VCaP (cell line): Measurements from ENCODE around the gene VN1R5.
"Not testable (repeated sequence)": the region's sequence is repeated elsewhere in the genome, so short reads cannot be mapped to it uniquely, and the experiment has no call there.

Source experiments
- H3K27ac ChIP-seq: fragments of 450-650 bp; 2 replicates; pipeline ENCODE4 v1.5.1; 2017
- TF ChIP-seq, protein P1 (sequence below): fragments of 450-650 bp; conservative IDR thresholded peaks from 2 replicates; pipeline ENCODE4 v1.5.1; 2017; ENCODE audit warnings: mild to moderate bottlenecking, moderate library complexity

VN1R5 gene

DNA sequence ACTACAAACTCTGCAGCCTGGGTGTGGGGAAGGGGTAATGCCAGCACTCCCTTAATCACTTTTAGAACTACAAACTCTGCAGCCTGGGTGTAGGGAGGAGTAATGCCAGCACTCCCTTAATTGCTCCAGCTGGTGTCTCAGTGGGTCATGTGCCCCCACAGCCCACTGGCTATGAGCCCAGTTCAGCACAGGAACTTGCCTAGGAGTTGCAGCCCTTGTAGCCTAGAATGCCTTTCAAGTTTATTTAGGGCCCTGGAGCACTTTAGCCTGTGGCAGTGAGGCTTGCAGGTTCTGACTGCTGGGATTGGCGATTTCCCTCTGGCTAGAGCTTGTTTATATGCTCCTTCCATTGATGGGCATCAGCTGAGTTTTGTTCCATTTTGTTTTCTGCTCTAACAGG lies 17.1 kb downstream of the VN1R5 start:
- H3K27ac ChIP-seq: no peak overlapping the region
- TF ChIP-seq, protein P1, sequence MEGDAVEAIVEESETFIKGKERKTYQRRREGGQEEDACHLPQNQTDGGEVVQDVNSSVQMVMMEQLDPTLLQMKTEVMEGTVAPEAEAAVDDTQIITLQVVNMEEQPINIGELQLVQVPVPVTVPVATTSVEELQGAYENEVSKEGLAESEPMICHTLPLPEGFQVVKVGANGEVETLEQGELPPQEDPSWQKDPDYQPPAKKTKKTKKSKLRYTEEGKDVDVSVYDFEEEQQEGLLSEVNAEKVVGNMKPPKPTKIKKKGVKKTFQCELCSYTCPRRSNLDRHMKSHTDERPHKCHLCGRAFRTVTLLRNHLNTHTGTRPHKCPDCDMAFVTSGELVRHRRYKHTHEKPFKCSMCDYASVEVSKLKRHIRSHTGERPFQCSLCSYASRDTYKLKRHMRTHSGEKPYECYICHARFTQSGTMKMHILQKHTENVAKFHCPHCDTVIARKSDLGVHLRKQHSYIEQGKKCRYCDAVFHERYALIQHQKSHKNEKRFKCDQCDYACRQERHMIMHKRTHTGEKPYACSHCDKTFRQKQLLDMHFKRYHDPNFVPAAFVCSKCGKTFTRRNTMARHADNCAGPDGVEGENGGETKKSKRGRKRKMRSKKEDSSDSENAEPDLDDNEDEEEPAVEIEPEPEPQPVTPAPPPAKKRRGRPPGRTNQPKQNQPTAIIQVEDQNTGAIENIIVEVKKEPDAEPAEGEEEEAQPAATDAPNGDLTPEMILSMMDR: no peak

DNA sequence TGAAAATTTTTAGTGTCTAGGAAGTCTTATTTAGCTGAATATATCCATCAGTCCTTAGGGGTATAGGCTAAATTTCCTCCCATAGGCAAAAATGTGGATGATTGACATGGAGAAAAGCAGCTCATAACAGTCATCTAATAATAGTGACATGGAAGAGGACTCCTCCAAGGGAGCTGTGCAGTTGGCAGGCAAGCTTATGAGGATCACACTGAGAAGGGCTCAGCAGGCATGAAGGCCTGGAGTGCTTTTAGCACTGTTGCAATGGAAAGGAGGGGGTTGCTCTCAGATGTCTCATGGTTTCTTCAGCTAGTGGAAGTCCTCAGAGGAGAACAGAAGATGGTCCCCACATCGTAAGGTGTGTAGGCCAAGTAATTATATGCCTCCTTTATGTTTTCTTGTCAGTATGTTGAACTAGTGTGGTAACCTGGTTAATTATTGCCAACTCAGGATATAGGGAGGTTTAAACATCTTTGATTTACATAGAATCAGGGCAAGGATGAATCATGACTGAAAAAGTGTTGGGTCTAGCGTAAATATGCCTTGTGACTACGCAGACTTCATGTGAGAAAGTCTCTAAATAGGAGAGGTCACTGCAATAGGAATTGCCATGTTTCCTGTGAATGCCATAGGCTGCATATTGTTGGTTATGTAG lies 18.9 kb downstream of the VN1R5 start:
- no peak overlapping the region for H3K27ac ChIP-seq
- TF ChIP-seq, protein P1: no peak

DNA sequence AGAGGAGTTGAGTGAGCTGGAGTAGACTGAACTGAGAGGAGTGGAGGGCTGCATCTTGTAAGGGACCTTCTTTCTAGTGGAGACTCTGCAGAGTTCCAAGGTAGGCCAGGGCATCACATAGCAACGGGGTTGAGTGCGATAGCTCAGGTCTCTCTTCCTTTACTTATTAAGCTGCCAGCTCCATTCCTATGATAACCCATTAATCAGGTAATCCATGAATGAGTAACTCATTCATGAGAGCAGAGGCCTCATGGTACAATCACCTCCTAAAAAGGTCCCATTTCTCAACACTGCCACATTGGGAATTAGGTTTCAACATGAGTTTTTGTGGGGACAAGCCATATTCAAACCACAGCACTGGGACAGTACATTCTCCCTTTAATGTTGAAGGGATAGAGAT lies 21.3 kb downstream of the VN1R5 start:
- H3K27ac ChIP-seq: no peak overlapping the region
- TF ChIP-seq, protein P1: no peak

DNA sequence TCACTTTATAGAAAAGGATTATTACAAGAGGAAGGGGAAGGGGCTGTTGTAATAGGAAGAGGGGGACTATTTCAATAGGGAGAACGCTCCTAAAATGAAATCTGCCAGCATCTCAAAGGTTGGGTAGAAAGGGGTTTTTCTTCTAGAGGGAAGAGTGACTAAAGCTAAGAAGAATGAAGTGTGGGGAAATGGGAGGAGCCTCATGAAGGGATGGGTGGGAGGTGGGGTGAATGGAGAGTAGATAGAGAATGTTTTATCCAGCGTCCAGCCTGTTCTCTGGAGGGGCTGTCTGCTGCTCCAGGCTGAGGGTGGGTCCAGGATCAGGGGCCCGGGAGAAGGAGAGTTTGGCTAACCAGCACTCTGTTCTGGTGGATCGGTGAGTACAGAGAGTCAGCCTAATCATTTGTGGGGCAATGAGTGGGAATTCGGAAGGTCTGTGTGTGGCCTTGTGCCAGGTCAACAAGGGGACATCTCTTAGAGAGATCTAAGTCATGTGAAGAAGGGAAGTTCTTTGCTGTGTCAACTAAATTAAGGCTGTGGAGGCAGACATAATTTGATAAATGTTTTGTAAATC lies 25.2 kb downstream of the VN1R5 start:
- TF ChIP-seq, protein P1: no peak
- H3K27ac ChIP-seq: no peak overlapping the region

DNA sequence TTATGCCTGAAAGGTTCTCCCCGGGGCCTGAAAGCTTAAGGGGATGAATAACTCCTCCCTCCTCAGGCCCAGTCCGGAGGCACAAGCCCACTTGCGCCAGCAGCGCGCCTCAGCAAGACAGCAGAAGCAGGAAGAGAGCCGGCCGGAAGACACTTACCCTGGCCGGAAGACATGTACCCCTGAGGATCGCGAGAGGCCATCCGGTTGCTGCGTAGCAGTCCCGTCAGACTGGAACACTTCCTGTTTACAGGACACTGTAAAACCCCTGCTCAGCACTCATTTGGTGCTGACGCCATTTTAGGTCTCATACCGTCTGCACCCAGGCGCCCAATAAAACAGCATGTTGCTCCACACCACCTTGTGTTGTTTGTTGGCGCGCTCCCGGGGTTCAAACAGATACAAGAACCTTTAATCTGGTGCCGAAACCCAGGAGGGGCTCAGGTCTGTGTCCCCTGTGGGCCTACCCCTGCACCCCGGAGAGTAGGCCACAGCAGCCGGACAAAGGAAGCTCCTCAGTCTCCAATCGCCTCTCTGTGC lies 30.3 kb downstream of the VN1R5 start:
- H3K27ac ChIP-seq: no peak overlapping the region
- TF ChIP-seq, protein P1: no peak

DNA sequence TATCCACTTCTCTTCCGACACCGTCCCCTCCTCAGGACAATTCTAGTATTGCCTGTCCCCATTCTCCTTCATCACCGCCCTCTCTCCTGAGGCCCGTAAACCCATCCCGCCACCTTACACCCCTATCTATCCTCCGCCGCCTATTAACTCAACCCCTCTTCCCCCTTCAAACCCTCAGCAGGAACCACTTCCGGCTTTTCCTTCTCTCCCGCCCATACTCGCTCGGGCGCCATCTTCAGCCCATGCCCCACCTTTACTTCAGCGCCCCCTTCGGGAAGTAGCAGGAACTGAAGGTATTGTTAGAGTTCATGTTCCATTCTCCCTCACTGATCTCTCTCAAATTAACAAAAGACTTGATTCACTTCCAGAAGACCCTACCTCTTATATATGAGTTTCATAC lies 31.6 kb downstream of the VN1R5 start:
- TF ChIP-seq, protein P1: no peak
- no peak overlapping the region for H3K27ac ChIP-seq

DNA sequence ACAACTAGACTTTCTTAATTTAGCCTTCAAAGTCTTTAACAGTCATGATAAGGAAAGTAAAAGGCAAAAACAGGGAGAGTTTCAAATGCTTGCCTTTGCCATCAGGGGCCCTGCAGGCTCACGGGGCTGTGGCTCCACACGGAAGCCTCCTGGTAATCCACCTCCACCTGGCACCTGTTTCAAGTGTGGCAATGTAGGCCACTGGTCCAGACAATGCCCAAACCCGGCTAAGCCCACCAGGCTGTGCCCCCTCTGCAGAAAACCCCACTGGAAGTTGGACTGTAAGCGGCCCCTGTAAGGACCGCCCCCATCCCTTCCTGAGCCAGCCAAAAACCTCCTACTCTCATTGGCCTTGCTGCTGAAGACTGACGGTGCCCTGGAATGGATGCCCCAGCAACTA lies 32.5 kb downstream of the VN1R5 start:
- no peak overlapping the region for H3K27ac ChIP-seq
- TF ChIP-seq, protein P1: no peak

DNA sequence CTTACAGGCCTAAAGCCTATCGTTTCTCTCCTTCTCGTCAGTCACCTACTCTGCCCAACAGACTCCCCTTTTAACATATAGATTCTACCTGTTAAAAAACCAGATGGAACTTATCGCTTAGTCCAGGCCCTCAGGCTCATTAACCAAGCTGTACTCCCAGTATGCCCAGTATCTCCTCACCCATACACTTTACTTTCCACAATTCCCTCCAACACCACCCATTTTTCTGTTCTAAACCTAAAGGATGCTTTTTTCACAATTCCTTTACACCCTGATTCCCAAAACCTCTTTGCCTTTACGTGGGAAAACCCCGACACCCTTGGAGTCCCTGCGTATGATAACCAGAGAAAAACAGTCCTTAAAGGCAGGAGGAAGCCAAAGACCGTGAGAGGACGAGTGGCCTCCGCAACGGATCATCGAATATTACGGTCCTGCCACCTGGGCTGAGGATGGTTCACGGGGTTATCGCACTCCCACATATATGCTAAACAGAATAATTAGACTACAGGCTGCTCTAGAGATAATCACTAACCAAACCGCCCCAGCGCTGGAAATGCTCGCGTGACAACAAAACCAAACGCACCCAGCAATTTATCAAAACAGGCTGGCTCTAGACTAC lies 33.5 kb downstream of the VN1R5 start:
- not testable (repeated sequence) for H3K27ac ChIP-seq
